Urothelium cell line (cell line): Measurements from ENCODE around the gene PLCB2.
A peak's percentile ranks its signal among the peaks of the same experiment; 100 is the strongest.

Source experiments
- DNase-seq: peaks from one replicate; pipeline ENCODE4 v3.0.0; 2011; ENCODE audit warnings: low spot score, mixed read lengths
- FAIRE-seq: peaks from 2 replicates; lab custom pipeline; 2011; peaks lifted over from hg19 to GRCh38; lab: Jason Lieb, UNC

Gene PLCB2

GRCh38 chr15:40286794-40287193 lies 20.9 kb downstream of the PLCB2 start:
- DNase-seq, result no peak
- FAIRE-seq, result no peak

DNA sequence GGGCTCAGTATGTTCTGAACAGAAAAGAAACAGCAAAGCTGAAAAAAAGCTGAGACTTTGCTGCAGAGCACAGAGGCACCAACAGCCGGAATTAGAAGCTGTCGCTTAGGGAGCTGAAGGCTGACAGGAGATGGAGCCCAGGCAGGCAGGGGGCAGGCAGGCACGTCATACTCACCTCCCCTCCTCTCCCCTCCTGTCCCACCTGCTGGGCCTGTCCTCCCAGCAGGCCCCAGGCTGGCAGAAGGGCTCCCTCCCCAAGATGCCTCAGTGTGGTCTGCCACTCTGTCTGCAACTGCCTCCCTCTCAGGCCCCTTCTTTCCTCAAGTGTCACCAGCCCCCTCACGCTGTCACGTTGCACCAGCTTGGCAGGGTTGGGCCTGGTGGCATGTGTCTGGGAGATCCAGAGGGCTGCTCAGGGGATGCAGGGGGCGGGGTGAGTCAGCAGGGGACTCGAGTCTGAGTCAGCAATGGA lies 21.6 kb downstream of the PLCB2 start:
- DNase-seq (no peak), FAIRE-seq (no peak)

- FAIRE-seq (no peak), DNase-seq (no peak)
Measured at GRCh38 chr15:40285554-40286011, 22.2 kb downstream of the PLCB2 start.

DNA sequence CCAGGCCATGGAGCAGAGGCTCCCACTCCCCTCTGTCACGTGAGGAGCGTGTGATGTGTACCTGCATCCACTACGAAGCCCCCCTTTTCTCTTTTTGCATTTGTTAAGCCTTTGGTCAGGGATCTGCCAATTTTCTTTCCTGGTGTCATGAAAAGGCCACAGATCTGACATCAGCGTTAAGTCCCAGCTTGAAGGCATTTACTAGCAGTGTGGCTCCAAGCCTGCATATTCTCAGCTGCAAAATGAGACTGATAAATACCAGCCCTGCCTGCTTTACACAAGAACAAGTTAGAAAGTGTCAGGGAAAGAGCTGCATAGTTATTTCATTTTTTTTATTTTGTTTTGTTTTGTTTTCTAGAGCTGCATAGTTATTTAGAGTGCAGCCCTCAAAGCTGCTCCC lies 22.6 kb downstream of the PLCB2 start:
- FAIRE-seq (no peak), DNase-seq (no peak)

DNA sequence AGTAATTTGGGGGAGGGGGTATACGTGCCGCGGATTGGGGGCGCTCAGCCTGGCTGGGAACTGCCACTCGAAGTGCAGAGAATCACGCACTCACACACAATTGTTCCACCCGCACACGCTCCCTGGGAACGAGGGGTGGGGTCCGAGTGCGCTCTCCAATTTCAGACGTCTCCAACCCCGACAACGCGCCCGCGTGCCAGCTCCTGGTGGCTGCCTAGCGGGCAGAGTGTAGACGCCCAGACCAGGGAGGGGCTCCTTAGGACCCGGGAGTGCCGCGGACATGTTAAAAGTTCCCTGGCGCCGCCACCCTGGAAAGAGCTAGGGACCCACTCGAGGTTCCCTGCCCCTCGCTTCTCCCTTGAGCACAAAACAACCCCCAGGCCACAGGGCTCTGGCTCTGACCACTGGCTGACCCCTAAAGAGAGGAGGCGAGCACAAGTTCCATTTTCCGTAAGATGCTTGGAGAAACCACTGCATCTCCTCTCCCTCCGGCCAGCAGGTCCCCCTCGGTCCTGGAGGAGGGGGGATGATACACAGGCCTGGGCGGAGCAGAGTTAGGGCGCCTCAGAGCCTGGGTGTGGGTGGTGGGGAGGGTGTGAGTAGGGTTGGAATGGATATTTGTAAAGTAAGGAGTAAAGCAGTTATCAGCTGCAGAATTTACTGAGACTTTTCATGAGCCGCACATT lies 24.0 kb downstream of the PLCB2 start:
- DNase-seq, result no peak
- no peak for FAIRE-seq

- DNase-seq, result no peak
- FAIRE-seq, result no peak
Measured at GRCh38 chr15:40282869-40283614, 24.7 kb downstream of the PLCB2 start, which contains the start of gene ANKRD63. Gene ANKRD63 (minus strand): TSS chr15:40283064. CDS start chr15:40282586, 478 bp downstream.

- no peak for FAIRE-seq
Measured at GRCh38 chr15:40282147-40282868, 25.4 kb downstream of the PLCB2 start.

DNA sequence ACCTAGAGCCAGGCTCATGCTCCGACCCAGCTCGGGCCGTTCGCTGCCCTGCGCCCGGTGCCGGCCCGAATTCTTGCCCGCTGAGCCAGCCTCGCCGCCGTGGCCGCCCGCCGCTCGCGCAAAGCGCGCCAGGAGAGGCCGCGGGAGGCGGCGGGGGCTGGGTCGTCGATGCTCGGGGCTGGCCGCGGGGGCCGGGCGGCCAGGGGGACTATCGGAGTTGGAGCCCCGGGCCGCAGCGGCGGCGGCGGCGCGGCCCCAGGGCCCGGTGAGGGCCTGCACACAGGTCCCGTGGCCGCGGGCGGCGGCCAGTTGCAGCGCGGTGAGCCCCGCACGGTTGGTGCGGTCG lies 26.0 kb downstream of the PLCB2 start:
- DNase-seq (no peak), FAIRE-seq (no peak)

More at GRCh38 chr15:40282147-40282868, 25.4 kb downstream of the PLCB2 start:
- no peak for DNase-seq

GRCh38 chr15:40281057-40281800 lies 26.5 kb downstream of the PLCB2 start:
- no peak for DNase-seq
- FAIRE-seq, result no peak

DNA sequence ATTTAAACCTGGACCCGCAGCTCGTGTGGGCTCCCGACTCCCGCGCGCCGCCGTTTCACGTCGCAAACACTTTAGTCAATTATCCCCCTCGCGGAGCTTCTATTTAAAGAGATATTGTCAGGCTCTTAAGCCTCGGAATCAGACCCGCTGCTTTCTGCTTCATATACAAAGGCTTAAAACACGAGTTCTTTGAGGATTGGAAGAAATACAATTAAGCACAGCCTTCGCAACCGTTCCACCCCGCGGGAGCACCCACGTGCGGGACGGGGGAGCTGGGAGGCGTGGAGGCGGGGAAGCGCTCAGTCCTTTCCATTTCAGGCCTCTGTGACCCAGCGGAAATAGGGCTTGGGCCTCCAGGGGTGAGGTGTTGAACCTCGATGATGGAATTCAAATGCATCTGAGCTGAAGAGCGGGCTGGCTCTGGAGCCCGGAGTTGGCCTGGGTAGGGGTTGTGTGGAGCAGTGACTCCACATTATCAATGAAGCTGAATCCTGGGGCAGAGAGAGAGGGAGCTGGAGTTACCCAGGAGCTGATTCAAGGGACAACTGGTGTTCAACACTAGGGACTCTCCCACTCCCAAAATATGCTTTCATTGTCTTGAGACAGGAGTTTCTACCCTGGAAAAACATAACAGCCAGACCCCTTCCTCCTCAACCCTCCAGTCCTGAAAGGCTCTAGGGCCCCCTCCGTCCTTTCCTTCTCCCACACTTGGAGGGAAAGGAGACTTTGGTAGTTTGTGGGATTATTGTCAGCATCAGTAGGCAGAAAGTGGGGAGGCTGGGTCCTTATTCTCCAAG lies 27.3 kb downstream of the PLCB2 start:
- FAIRE-seq, result no peak
- no peak for DNase-seq

DNA sequence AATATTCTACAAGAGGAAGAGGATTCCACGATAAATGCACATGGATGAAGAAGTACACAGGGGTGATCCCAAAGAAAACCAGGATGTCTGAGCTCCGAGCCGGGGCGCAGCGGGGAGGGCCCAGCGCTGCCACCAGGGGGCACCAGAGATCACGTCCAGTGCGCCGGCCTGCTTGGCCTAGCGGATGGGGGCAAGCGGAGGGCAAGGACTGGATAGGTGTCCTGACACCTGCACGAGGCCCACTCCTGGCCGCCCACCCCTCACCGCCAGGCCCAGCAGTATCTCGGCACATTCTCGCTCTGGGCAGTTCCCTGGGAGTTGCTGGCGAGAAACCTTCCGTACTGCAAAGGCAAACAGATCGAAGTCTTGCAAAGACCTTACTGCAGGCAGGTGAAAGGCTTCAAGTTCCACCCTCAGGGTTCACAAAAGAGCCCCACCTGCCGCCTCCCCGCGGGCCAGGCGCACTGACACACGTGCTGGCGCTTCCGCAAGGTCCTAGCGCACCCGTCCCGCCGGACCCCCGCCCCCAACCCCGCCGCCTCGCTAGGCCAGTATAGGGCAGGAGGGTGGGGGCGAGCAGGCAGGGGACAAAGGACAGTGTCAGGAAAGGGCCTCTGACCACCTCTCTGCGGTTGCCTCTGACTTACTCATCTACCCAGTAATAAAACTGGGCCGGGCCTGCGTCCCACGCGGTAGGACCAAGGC lies 28.1 kb downstream of the PLCB2 start:
- FAIRE-seq (peak; percentile 46), DNase-seq (peak; percentile 84)

DNA sequence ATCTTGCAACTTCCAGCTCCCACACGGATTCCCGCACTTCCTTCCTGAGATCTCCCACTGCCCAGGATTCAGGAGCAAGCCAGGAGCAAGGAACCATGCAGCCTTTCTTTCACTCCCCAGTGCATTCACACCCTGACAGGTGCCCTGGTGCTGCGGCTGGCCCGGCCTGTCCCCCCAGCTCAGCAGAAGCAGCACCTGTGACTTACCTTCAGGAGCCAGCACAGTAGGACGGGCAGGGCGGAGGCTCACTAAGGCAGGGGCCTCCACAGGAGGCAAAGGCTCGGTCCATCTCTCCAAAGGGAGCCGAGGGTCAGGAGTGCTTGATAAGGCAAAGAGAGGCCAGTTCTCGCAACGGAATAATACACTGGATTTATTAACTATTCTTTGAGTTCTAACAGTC lies 29.7 kb downstream of the PLCB2 start:
- FAIRE-seq (no peak), DNase-seq (no peak)

- no peak for DNase-seq
- FAIRE-seq, result no peak
Measured at GRCh38 chr15:40277471-40277870, 30.3 kb downstream of the PLCB2 start.

DNA sequence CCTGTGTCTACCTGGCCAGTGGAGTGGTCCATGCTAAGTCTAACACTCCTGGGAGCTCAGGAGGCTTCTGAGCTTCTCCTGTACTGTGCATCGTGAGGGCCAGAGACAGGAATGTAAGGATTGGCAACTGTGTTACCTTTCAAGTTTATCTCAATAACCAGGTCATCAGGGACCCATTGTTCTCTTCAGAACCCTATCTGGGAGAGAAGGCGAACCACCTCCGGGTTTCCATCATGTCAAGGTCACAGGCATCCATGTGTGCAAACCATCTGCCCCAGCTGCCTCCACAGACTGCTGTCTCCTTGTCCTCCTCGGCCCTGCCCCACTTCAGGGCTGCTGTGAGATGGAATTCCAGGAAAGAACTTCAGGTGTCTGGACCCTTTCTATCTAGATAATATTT lies 30.8 kb downstream of the PLCB2 start:
- FAIRE-seq (no peak), DNase-seq (no peak)

DNA sequence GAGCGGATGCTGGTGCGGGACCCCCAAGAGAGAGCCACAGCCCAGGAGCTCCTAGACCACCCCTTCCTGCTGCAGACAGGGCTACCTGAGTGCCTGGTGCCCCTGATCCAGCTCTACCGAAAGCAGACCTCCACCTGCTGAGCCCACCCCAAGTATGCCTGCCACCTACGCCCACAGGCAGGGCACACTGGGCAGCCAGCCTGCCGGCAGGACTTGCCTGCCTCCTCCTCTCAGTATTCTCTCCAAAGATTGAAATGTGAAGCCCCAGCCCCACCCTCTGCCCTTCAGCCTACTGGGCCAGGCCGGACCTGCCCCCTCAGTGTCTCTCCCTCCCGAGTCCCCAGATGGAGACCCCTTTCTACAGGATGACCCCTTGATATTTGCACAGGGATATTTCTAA lies 31.8 kb downstream of the PLCB2 start:
- no peak for FAIRE-seq
- DNase-seq, result no peak

GRCh38 chr15:40275523-40275922 lies 32.2 kb downstream of the PLCB2 start:
- DNase-seq (no peak), FAIRE-seq (no peak)

GRCh38 chr15:40274350-40275274 lies 33.1 kb downstream of the PLCB2 start:
- peak; percentile 81 for DNase-seq
- no peak for FAIRE-seq

DNA sequence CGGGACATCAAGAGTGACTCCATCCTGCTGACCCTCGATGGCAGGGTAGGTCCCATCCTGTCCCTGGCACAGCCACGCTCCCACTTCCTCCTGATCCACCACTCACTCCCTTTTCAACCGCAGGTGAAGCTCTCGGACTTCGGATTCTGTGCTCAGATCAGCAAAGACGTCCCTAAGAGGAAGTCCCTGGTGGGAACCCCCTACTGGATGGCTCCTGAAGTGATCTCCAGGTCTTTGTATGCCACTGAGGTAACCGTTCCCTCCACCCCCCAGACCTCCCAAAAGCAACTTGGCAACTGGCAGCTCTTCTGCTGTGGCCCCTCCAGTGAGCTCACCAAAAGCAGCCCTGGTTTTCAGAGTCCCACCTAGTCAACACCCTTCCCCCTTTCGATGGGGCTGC lies 34.3 kb downstream of the PLCB2 start:
- no peak for DNase-seq
- no peak for FAIRE-seq
